HG03097 (cell line): ENCODE data around the gene SH2D3A.
A peak's percentile ranks its signal among the peaks of the same experiment; 100 is the strongest.
"Not testable (repeated sequence)": the region's sequence is repeated elsewhere in the genome, so short reads cannot be mapped to it uniquely, and the experiment has no call there.

Experiments used
- ATAC-seq: cut with Tn5 transposase; IDR thresholded peaks from one replicate; pipeline ENCODE4 v1.9.1; 2021; ENCODE audit not compliant: unreplicated experiment, low FRiP score

Gene SH2D3A

DNA sequence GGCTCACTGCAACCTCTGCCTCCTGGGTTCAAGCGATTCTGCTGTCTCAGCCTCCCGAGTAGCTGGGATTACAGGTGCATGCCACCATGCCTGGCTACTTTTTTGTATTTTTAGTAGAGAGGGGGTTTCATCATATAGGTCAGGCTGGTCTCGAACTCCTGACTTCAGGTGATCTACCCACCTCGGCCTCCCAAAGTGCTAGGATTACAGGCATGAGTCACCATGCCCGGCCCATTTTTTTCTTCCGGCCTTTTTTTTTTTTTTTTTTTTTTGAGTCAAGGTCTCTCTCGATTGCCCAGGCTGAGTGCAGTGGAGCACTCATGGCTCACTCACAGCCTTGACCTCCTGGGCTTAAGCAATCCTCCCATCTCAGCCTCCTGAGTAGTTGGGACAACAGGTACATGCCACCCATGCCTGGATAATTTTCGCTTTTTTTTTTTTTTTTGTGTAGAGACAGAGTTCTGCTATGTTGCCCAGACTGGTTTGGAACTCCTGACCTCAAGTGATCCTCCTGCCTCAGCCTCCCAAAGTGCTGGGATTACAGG is 4.9 kb downstream of the SH2D3A start:
- ATAC-seq, result not testable (repeated sequence)

DNA sequence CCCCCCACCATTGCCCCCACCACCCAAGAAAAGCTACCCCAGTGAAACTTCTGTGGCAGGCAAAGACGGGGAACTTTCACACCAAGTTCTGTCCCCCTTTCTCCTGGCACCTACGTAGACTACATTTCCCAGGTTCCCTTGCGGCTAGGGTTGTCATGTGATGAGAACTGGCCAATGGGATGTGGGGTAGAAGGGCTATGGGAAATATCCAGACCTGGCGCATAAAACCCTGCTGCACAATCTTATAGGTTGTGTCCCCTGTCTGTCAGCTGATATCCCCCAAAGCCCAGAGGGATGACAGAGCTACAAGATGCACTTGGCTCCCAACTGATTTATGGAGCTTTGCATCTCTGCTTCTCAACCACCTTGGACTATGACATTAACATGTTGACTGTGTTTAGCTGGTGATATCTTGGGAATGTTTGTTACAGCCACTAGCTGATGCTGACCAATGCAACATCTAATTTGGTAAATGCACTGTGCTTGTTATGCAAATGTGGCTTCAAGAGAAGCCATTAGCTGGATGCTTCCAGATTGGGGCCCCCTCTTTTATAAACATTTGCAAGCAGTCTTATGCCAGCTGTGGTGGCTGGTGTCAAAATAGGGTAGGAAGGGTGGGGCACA is 6.1 kb downstream of the SH2D3A start:
- ATAC-seq, result no peak

- ATAC-seq, result no peak
Observed at GRCh38 chr19:6760606-6761005, 6.6 kb downstream of the SH2D3A start.

DNA sequence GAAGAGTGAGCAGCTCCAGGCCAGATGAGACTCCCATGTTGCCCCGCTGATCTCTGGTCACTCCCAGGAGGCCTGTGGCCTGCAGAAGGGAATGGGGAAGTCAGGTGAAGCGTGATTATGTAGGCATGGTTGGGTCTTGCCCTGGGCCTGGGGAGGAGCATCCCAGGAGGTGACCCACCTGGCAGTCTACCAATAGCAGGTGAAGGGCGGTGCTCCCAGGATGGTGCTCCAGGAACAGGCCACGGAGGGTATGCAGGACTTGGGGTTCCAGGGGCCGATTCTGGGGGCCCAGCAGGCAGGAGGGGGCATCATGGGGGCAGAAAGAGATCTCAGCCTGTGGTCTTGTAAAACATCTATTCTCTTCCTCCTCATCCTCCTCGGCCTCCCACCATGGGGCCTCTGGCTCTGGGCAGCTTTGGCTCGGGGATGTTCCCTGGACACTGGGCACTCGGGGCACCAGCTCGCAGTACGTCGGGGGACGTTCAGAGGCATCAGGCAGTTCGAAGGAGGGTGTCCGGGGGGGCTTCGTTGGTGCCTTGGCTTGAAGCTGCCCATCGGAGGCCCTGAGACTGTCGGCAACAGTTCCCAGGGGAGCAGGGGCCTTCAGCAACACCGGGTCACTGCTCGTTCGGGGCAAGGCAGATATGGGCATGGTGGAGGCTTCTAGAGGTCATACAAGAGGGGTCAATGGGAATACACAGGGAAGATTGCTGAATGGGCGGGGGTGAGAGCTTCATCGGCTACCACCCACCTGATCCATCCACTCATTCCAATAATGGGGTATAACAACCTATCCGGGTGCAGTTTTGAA is 12.4 kb downstream of the SH2D3A start:
- no peak for ATAC-seq

GRCh38 chr19:6754136-6754535 is 13.1 kb downstream of the SH2D3A start:
- no peak for ATAC-seq

DNA sequence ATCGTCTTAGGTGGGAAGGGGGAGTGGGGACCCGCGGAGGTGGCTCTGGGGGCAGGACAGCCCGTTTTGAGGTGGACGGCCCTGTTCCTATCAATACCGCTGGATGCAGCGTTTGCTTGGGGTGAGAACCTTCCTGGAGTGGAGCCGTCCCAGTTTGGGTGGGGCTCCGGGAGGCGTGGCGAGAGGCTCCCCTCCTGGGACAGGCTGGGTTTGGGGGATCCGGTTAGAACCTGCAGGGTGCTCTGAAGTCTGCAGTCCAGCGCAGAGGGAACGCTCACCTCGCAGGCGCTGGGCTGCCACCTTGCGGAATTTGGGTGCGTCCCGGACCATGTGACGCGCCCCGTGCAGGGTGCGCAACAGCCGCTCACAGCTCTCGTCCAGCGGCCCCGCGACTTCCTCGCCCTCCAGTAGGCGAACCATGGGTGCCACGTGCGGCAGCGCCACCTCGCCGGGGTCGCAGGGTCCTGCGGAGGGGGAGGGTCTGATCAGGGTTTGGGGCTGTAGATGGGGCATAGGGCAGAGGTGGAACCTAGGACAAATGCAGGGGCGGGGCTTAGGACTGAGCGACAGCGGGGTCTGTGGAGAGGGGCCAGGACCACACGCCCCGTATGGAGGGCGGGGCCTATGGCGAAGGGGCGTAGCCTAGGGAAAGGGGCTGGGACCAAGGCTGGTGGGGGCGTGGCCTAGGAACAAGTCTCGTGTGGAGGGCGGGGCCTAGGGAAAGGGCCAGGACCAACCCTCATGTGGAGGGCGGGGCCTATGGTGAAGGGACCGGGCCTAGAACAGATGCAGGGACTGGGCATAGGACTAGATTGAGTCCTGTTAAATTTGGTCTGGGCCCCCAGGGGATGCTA is 13.8 kb downstream of the SH2D3A start:
- ATAC-seq, result peak; percentile 71

DNA sequence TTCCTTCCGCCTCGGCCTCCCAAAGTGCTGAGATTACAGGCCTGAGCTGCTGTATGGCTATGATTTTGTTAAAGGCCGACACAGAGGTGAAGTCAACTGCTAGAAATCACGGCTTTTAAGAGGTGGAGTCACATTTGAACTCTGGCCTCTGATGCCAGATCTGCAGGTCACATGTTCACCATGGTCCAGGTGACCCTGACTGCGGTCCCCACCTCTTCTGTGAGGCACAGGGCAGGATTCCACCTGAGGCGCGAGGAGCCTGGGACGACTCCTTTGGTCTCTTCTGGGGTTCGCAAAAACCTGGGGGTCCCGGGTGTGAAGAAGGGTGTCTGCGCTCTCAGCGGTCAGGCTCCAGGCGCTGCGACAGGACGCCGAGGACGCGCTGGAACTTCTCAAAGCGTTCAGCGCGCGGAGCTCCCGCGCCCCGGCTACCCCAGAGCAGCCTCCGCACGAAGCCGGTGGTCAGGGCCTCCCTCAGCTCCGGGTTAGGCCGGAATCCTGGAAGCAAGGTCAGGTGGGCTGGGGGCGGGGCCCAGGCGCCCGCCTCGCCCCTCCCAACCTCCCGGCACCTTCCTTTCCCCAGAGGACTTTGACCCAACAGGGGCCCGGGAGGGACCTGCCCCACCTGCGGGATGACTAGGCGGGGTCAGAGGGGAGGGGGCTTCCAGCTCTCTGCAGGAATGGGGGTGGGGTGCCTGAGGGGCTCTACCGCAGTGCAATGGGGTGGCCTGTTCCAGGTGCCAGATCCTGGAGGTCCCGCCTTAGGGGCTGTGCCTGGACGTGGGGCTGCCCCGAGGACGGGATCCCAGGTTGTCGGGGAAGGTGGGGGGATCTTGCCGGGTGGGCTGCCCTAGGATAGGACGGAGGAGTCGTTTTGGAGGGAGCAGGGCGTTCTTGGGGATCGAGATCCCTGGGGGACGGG is 14.7 kb downstream of the SH2D3A start:
- no peak for ATAC-seq

DNA sequence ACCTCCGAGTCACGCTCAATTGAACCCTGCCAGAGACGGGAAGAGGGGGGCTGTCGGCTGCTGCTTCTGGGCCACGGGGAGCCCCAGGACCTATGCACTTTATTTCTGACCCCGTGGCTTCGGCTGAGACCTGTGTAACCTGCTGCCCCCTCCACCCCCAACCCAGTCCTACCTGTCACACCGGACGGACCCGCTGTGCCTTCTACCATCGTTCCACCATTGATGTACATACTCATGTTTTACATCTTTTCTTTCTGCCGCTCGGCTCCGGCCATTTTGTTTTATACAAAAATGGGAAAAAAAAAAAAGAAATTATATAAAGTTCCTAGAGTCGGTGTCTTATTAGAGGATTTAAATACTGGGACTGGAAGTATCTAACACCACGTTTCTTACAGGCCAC is 16.0 kb downstream of the SH2D3A start:
- no peak for ATAC-seq

DNA sequence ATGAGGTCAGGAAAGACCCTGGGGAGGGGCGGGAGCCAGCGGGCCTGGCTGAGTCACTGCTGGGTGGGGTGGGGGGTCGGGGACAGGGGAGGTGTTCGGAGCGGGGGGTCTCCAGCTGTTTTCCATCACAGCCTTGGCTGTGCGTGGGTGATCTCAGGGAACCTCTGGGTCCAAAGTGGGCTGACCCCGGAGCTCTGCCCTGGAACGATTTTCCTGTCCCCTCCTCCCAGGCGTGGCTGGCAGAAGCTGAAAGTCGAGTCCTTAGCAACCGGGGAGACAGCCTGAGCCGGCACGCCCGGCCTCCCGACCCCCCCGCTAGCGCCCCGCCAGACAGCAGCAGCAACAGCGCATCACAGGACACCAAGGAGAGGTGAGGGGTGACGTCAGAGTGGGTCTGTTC is 17.2 kb downstream of the SH2D3A start:
- ATAC-seq, result no peak

- not testable (repeated sequence) for ATAC-seq
Observed at GRCh38 chr19:6748543-6748942, 18.7 kb downstream of the SH2D3A start.

- no peak for ATAC-seq
Observed at GRCh38 chr19:6745965-6746364, 21.3 kb downstream of the SH2D3A start.

GRCh38 chr19:6744381-6745301 is 22.6 kb downstream of the SH2D3A start:
- no peak for ATAC-seq

GRCh38 chr19:6743714-6744380 is 23.4 kb downstream of the SH2D3A start:
- no peak for ATAC-seq

GRCh38 chr19:6743066-6743465 is 24.2 kb downstream of the SH2D3A start:
- no peak for ATAC-seq

- ATAC-seq, result no peak
Observed at GRCh38 chr19:6740589-6741343, 26.5 kb downstream of the SH2D3A start.

GRCh38 chr19:6739883-6740588 is 27.2 kb downstream of the SH2D3A start:
- no peak for ATAC-seq

DNA sequence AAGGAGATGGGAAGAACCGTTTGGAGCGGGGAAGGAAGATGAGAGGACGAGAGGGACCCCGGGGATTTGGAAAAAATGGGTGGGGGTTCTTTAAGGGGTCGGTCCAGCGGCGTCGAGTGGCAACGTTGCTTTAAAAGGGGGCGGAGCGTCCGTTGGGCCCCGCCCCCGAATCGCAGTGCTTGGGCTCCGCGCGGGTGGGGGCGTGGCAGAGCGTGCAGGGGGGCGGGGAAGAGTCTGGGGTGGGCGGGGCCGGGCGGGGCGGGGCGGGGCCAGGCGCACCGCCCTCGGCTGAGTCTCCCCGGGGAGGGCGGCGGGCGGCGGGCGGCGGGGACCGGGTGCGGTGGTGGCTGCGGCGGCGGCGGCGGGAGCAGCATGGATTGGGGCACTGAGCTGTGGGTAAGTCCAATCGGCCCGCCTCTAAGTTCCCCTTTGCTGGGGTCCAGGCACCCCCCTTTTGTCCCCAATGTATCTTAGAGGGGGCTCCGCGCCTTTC is 27.8 kb downstream of the SH2D3A start, which contains the start of gene TRIP10:
Gene TRIP10, plus strand, starts transcription at position 291 of the 493 bp plus-strand sequence. Its CDS starts 82 bp downstream, at position 373.
- no peak for ATAC-seq
